Upper lobe of left lung (tissue), 6 donors: ENCODE measurements around the gene NDUFAF8. TPM values are rescaled to one million over a fixed set of nuclear protein-coding genes. Genes with fewer than 3 reads are reported as not detected.

Source experiments
- ATAC-seq, 2 donors: fragments of 200-7000 bp; cut with Tn5 transposase; one replicate each; pipeline ENCODE4 v1.9.1; 2022; ENCODE audit warnings: mild to moderate bottlenecking in 2 of 2, moderate library complexity in 2 of 2; ENCODE audit not compliant: low FRiP score in 2 of 2
- DNase-seq, 2 donors: peaks; one replicate each; pipeline ENCODE4 v3.0.0-alpha.2; 2019 to 2020
- H3K27ac ChIP-seq, 4 donors: fragments of 200-600 bp; sonication (generic); one replicate each; pipeline ENCODE4 v1.5.1; 2016 to 2019
- H3K27me3 ChIP-seq, 4 donors: fragments of 200-600 bp; sonication (generic); one replicate each; pipeline ENCODE4 v1.5.1; 2017 to 2019
- H3K36me3 ChIP-seq, 4 donors: fragments of 200-600 bp; sonication (generic); one replicate each; pipeline ENCODE4 v1.5.1; 2016 to 2019
- H3K4me1 ChIP-seq, 4 donors: fragments of 200-600 bp; sonication (generic); one replicate each; pipeline ENCODE4 v1.5.1; 2018 to 2019
- H3K4me3 ChIP-seq, 4 donors: fragments of 200-600 bp; sonication (generic); one replicate each; pipeline ENCODE4 v1.5.1; 2017 to 2019; ENCODE audit warnings: mild to moderate bottlenecking in 2 of 4, moderate library complexity in 1 of 4
- H3K9me3 ChIP-seq, 4 donors: fragments of 200-600 bp; sonication (generic); one replicate each; pipeline ENCODE4 v1.5.1; 2018 to 2019
- EP300 ChIP-seq, 4 donors: sonication (generic); formaldehyde crosslinking; IDR thresholded peaks; one replicate each; pipeline ENCODE4 v1.5.1; 2017; ENCODE audit warnings: antibody characterized with exemption in 4 of 4, control low read depth in 2 of 4
- POLR2A ChIP-seq, 4 donors: fragments of 450-650 bp; IDR thresholded peaks; one replicate each; pipeline ENCODE4 v1.5.1; 2016 to 2017; ENCODE audit warnings: antibody characterized with exemption in 4 of 4, mild to moderate bottlenecking in 2 of 4
- POLR2AphosphoS5 ChIP-seq, 2 donors: sonication (generic); formaldehyde crosslinking; IDR thresholded peaks; one replicate each; pipeline ENCODE4 v1.5.1; 2017; ENCODE audit warnings: antibody characterized with exemption in 2 of 2
- WGBS, 2 donors: methylation state at CpG; one replicate each; pipeline ENCODE4 v1.1.5; 2017 to 2018; 5-methylcytosine and 5-hydroxymethylcytosine counted together
- total RNA-seq, 6 donors: library from RNA; depleted of rRNA in 4 of 6; stranded (reverse); fragments of >200 nt in 4 of 6; gene quantifications; one replicate each; pipeline versions ENCODE4 v1.1.0 to v1.2.1, GENCODE V29; 2016 to 2021
- TF ChIP-seq, protein P1 (sequence below), 6 experiments: fragments of 450-650 bp in 4 of 6; fragments of 200-600 bp in 2 of 6; sonication (generic) in 2 of 6; IDR thresholded peaks; one replicate each; pipeline ENCODE4 v1.5.1; 2016 to 2019; ENCODE audit warnings: antibody characterized with exemption in 6 of 6
- donor health status: DM: no; HTN: no; CAD: no; lungs with moderate emphysema.
- donor health status: DM: no; HTN: yes; CAD: no; lungs with severe emphysema.

The NDUFAF8 gene
- total RNA-seq, 6 donors from 2014 or later: 19.6 to 38.1 (median 33.6) TPM

DNA sequence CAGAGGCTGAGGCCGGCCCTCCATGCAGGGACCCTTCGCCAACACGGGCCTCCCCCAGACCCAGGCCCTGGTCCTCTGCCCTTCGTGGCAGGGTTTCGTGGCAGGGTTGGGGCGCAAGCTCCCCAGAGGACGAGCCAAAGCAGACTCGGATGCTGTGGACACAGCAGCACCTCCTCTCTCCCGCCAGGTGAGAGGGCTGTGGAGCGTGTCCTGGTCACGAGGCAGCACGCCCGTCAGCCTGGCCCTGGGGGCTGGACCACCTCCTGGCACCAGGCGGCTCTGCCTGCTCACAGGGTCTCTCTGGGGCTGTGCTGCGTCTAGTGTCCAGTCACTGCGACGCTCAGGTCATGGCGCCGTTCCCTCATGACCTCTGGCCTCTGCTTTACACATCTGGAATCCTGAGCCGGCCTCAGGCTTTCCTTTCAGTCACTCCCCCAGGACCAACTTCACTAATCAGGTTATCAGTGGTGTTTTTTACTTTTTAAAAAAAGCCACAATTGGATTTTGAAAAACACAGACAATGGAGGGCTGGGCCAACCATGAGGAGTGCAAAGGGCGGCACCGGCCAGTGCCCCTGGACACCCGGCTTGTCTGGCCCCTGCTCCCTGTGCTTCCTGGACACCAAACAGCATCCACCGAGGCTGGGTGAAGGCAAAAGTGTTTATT lies 5.4 kb downstream of the NDUFAF8 start:
- DNase-seq (peak in 1 of 2 donors; percentile 72), ATAC-seq (no peak)
- WGBS, 2 donors: 74 to 78% methylated on average over 18 to 24 of the region's 24 CpGs
- TF ChIP-seq POLR2A (IDR thresholded peaks at IDR 0.05): no peak
- TF ChIP-seq EP300 (IDR thresholded peaks at IDR 0.05): no peak
- TF ChIP-seq, protein P1, sequence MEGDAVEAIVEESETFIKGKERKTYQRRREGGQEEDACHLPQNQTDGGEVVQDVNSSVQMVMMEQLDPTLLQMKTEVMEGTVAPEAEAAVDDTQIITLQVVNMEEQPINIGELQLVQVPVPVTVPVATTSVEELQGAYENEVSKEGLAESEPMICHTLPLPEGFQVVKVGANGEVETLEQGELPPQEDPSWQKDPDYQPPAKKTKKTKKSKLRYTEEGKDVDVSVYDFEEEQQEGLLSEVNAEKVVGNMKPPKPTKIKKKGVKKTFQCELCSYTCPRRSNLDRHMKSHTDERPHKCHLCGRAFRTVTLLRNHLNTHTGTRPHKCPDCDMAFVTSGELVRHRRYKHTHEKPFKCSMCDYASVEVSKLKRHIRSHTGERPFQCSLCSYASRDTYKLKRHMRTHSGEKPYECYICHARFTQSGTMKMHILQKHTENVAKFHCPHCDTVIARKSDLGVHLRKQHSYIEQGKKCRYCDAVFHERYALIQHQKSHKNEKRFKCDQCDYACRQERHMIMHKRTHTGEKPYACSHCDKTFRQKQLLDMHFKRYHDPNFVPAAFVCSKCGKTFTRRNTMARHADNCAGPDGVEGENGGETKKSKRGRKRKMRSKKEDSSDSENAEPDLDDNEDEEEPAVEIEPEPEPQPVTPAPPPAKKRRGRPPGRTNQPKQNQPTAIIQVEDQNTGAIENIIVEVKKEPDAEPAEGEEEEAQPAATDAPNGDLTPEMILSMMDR (IDR thresholded peaks at IDR 0.05): no peak
- TF ChIP-seq POLR2AphosphoS5 (IDR thresholded peaks at IDR 0.05): no peak
- H3K4me3 ChIP-seq: no peak overlapping the region
- no peaks in the 10 kb centered on the region for H3K9me3 ChIP-seq
- H3K36me3 ChIP-seq: peaks cover 0 to 16% (median 5%) of the 10 kb centered on the region in 4 donors
- no peak overlapping the region for H3K27ac ChIP-seq
- H3K27me3 ChIP-seq: no peaks in the 10 kb centered on the region
- peaks cover 8 to 25% (median 10%) of the 10 kb centered on the region in 4 donors for H3K4me1 ChIP-seq

DNA sequence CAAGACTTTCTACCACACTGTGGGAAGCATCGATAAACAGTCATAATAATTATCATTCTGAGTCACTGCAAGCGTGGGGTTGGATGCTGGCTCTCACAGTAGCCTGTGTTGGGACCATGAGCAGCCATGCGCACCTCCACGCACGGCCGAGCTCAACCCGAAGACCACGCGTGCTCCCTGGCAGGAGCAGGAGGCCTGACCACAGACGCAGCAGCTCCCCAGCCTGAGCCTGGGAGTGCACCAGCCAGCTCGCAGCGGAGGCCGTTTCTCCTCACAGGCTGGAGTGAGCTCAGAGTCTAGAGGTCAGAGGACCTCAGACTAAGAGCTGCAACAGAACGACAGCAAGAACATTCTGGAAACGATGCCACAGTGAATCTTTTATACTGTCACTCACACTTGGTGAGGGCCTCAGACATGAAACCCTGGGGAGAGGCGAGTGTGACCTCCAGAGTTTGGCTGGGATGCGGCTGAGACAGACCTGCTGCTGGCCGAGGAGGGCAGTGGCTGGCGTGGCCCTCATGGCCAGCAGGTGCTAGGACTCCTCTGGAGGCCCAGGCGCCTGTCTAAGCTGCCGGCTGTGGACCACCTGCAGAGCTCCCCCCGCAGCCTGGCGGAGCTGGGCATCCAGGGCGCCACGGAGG lies 6.0 kb downstream of the NDUFAF8 start:
- TF ChIP-seq POLR2AphosphoS5 (IDR thresholded peaks at IDR 0.05): no peak
- Histone ChIP-seq H3K4me1 (peaks cover 2 to 19% (median 5%) of the 10 kb centered on the region in 4 donors), H3K4me3 (no peak overlapping the region), H3K27ac (no peak overlapping the region), H3K27me3 (no peaks in the 10 kb centered on the region), H3K36me3 (peaks cover 0 to 23% (median 9%) of the 10 kb centered on the region in 4 donors), H3K9me3 (no peaks in the 10 kb centered on the region)
- DNase-seq (peak in 1 of 2 donors; percentile 67), ATAC-seq (no peak)
- WGBS, 2 donors: 86 to 88% methylated on average over 4 to 25 of the region's 25 CpGs

DNA sequence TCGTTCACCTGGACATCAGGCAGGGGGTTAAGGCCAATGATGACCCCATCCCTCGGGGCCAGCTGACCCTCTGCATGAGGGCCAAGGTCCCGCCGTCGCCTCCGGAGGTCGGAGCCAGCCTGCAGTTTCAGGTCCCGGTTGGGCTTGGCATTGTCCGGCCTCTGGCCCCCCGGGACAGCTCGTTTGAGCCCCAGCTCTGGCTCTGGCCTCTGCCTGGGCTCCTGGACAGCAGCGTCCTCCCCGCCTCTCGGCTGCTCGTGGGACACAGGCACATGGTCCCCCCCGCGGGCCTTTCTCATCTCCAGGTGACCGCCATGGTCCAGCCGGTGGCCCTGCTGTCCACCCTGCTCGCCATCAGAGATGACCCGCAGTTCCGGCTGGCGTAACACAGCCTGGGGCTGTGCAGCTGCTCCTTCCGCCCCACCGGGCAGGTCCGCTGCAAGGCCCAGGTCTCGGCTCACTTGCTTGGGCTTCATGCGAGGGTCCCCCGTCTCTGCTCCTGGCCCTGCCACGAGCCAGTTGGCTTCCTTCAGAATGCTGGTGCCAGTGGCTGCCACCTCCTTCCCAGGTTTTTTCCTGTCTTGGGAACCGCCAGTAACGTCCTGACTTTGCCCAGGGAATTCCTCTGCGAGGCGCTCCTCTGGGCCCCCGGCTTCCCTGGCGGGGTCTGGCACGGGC lies 6.7 kb downstream of the NDUFAF8 start:
- WGBS, 2 donors: 91 to 94% methylated on average over 21 to 32 of the region's 37 CpGs
- no peak overlapping the region for H3K27ac ChIP-seq
- H3K36me3 ChIP-seq: peaks cover 0 to 29% (median 14%) of the 10 kb centered on the region in 4 donors
- no peak overlapping the region for H3K4me3 ChIP-seq
- no peaks in the 10 kb centered on the region for H3K9me3 ChIP-seq
- no peaks in the 10 kb centered on the region for H3K27me3 ChIP-seq
- H3K4me1 ChIP-seq: peaks cover 0 to 12% (median 0%) of the 10 kb centered on the region in 4 donors
- ATAC-seq (no peak), DNase-seq (peak in 1 of 2 donors; percentile 75)
- no peak for TF ChIP-seq EP300 (IDR thresholded peaks at IDR 0.05)
- no peak for TF ChIP-seq POLR2AphosphoS5 (IDR thresholded peaks at IDR 0.05)
- TF ChIP-seq, protein P1 (IDR thresholded peaks at IDR 0.05): no peak
- TF ChIP-seq POLR2A (IDR thresholded peaks at IDR 0.05): no peak

DNA sequence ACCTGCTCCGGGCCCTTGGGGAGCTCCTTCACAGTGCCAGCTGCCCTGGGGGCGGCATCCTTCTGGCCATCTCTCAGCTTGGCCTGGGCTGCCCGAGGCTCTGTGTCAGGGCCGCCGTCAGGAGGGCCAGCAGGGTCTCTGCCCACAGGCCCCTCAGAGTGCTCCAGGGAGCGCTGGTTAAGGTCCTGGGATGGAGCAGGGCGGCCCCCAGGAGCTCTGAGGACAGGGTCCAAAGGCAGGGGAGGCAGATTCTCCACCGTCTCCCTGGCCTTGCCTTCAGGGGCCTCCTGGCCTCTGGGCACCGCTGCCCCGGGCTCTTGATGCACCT lies 7.2 kb downstream of the NDUFAF8 start:
- ATAC-seq: no peak
- WGBS, 2 donors: 97% methylated on average over 10 of the region's 10 CpGs; no CpG with 5 or more reads in 1 of the 2 donors

More for the DNA sequence above, 7.2 kb downstream of the NDUFAF8 start:
- peaks cover 0 to 10% (median 0%) of the 10 kb centered on the region in 4 donors for H3K4me1 ChIP-seq
- H3K27ac ChIP-seq: no peak overlapping the region
- no peak for TF ChIP-seq POLR2AphosphoS5 (IDR thresholded peaks at IDR 0.05)
- TF ChIP-seq, protein P1 (IDR thresholded peaks at IDR 0.05): no peak
- TF ChIP-seq POLR2A (IDR thresholded peaks at IDR 0.05): no peak
- TF ChIP-seq EP300 (IDR thresholded peaks at IDR 0.05): no peak
- H3K27me3 ChIP-seq: no peaks in the 10 kb centered on the region
- H3K9me3 ChIP-seq: no peaks in the 10 kb centered on the region
- DNase-seq: peak in 1 of 2 donors; percentile 74
- H3K4me3 ChIP-seq: no peak overlapping the region
- peaks cover 3 to 34% (median 19%) of the 10 kb centered on the region in 4 donors for H3K36me3 ChIP-seq
